H54 (cell line): ENCODE measurements around the gene KRTAP6-2.

Experiments used
- DNase-seq: peaks from one replicate; pipeline ENCODE4 v3.0.0; 2011; ENCODE audit warnings: low spot score, mixed read lengths; ENCODE audit not compliant: insufficient read length
- FAIRE-seq: peaks from 3 replicates; lab custom pipeline; 2011; peaks lifted over from hg19 to GRCh38; lab: Jason Lieb, UNC
- POLR2A ChIP-seq: IDR thresholded peaks from 2 replicates; pipeline ENCODE4 v1.6.1; 2011; ENCODE audit warnings: low read depth, mild to moderate bottlenecking, low read length

Gene KRTAP6-2, protein sequence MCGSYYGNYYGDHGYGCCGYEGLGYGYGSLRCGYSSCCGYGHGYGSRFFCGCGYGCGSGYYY

DNA sequence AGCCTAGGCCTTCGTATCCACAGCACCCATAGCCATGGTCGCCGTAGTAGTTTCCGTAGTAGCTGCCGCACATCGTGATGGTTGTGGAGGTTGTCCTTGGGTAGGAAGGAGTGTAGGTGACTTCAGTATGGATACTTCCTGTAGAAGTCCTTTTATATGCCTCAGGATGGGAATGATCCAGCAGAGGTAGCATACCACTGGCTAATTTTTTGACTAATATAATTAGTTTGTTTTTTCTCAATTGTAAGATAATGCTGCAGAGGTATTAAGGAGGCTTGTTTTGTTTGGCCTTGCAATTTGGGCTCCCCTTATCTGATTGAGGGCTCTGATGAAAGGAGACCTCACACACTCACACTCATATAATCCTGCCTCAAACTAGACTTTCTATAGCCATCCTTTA is at the start of gene KRTAP6-2:
KRTAP6-2 (minus strand) TSS at position 101 of the 400 bp plus-strand sequence; CDS start at position 73, 28 bp downstream.
- no peak for FAIRE-seq
- TF ChIP-seq POLR2A, result no peak
- no peak for DNase-seq

DNA sequence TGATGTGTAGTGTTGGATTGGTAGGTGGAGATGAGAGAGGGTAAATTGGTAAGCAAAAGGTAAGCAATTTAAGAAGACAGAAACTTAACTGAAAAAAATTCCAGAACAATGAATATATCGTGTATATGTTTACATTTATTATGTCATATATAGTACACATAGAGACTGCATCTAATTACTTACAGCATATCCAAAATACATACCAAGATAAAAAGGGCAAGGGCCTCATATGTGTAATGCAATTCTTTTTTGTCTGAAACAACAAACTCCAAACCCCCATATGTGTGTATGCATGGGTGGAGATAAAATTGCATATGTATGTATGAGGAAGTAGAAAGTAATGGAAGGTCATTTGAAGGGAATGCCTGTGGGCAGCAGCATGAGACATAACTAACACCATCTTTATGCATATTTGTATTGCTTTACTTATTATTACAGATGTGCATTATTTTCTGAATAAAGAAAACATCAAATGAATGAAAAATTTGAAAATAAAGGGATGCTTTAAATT is 48.3 kb upstream of the KRTAP6-2 start:
- no peak for FAIRE-seq
- no peak for DNase-seq
- TF ChIP-seq POLR2A, result no peak

DNA sequence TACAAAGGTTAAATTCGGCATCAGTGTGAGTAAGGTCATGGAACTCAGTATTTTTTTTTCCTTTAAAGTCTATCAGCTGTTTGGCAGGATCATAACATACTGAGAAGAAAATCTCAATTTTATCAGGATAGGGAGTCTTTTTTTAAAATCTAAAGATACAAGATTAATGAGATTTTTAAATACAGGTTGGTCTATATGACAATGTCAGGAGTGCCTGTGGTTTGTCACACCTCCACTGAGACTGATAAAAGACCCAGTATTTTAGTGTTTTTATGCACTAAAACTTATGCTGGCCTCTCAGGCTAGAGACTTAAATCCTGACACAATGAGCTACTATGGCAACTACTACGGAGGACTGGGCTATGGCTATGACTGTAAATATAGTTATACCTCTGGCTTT is 43.9 kb upstream of the KRTAP6-2 start, which contains the start of gene KRTAP20-3:
KRTAP20-3 (plus strand) TSS at position 301 of the 400 bp plus-strand sequence.
- TF ChIP-seq POLR2A, result no peak
- FAIRE-seq, result no peak
- no peak for DNase-seq

- DNase-seq, result no peak
Measured at GRCh38 chr21:30638686-30639085, 40.0 kb upstream of the KRTAP6-2 start.

GRCh38 chr21:30634906-30635305 is 36.2 kb upstream of the KRTAP6-2 start, which contains the start of gene KRTAP20-2:
Gene KRTAP20-2, plus strand, starts transcription at chr21:30635206. Its CDS starts 58 bp downstream, at chr21:30635264.
- DNase-seq (no peak), FAIRE-seq (no peak)
- no peak for TF ChIP-seq POLR2A

More at GRCh38 chr21:30638686-30639085, 40.0 kb upstream of the KRTAP6-2 start:
- FAIRE-seq, result no peak
- TF ChIP-seq POLR2A, result no peak

DNA sequence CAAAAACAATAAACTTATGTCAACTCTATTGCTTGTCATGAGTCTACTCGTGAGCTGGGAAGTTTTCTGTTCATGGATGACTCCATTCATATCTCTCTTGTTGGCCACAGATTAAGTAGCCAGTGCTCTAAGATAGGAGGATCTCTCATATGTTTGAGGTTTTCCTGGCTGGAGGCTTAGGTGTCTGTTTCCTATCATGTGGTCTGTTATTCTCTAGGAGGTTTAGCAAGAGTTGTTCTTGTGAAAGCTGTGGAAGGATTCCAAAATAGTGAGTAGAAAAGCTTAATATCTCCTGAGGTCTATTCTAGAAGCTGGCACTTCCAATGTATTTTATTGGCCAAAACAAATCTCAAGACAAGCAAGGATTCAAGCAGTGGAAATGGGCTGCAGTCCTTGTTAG is 30.5 kb upstream of the KRTAP6-2 start:
- no peak for TF ChIP-seq POLR2A
- FAIRE-seq (no peak), DNase-seq (no peak)

GRCh38 chr21:30628109-30628508 is 29.4 kb upstream of the KRTAP6-2 start:
- no peak for FAIRE-seq
- no peak for DNase-seq
- TF ChIP-seq POLR2A, result no peak

GRCh38 chr21:30625449-30626165 is 26.9 kb upstream of the KRTAP6-2 start:
- FAIRE-seq, result no peak
- DNase-seq, result no peak

DNA sequence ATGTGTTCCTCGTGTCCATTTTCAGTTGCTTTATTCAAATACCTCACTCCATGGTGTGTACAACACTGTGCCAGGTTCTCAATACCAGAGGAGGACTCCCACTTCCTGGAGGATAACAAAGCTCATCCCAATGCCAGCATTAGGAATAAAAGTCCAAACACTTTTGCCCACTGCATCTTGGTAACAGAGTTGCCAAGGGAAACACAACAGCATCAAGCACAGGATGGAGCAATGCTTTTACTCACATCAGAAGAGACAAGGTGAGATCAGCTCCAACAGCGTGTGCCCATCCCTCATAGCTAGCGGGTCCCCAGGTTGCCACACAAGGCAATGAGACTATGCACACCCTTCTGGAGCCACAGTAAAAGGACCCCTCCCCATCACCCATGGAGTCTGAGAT is 24.7 kb upstream of the KRTAP6-2 start:
- FAIRE-seq (no peak), DNase-seq (no peak)
- TF ChIP-seq POLR2A, result no peak

More at GRCh38 chr21:30625449-30626165, 26.9 kb upstream of the KRTAP6-2 start:
- TF ChIP-seq POLR2A, result no peak

DNA sequence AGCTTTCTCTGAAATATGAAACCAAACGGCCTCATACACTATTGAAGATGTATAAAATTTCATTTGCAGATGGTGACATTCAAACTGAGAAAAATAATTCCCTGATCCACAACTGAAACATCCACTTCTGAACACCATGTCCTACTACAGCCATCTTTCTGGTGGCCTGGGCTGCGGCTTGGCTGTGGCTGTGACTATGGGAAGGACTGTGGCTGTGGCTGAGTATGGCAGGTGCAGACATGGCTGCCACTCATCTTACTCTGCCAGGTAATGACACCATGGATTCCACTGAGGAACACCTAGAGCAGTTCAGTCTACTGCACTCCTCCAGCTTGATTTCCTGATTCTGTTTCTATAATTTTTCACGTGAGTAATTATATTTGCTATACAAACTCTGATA is 21.8 kb upstream of the KRTAP6-2 start, which contains the start of gene KRTAP20-4:
KRTAP20-4 (plus strand) TSS at position 106 of the 400 bp plus-strand sequence.
- TF ChIP-seq POLR2A, result no peak
- FAIRE-seq (no peak), DNase-seq (no peak)

- DNase-seq (no peak), FAIRE-seq (no peak)
- TF ChIP-seq POLR2A, result no peak
Measured at GRCh38 chr21:30620080-30620479, 21.4 kb upstream of the KRTAP6-2 start.

GRCh38 chr21:30616125-30616524 is 17.4 kb upstream of the KRTAP6-2 start, which contains the start of gene KRTAP20-1:
Gene KRTAP20-1, plus strand, starts transcription at chr21:30616425. Its CDS starts 30 bp downstream, at chr21:30616455.
- no peak for DNase-seq
- no peak for FAIRE-seq
- TF ChIP-seq POLR2A, result no peak

DNA sequence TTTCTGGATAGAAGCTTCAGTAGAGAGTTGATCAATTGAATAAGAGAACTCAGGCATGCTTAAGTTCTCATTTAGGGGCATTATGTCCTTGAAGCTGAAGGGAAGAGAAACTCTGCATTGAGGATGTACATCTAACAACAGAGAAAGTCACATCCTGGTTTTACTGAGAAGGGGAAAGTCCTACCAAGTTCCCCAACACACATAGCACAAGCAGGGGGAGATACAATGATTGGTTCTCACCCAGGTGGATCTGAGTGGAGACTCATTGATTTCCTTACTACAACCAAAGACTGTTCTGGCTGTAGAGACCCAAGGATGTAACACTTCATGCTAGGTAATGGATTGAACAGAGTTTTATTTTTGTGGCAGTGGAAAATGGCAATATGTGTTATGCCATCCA is 16.5 kb upstream of the KRTAP6-2 start:
- FAIRE-seq, result no peak
- no peak for TF ChIP-seq POLR2A

DNA sequence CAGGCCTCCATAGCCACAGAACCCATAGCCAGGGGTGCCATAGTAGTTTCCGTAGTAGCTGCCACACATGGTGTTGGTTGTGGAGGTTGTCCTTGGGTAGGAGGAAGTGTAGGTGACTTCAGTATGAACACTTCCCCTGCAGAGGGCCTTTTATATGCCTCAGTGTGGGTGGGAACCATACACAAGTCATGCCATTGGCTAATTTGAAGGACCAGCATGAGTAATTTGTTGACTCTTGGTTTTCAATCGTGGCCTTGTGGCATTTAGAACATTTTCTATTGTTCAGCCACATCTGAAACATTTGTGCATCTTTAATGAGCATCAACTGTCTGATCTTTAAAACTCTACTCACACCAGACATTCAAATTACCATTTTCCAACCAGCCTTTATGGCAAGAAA is 15.1 kb upstream of the KRTAP6-2 start, which contains the start of gene KRTAP6-1:
KRTAP6-1 (minus strand) TSS at position 95 of the 400 bp plus-strand sequence; CDS start at position 69, 26 bp downstream.
- FAIRE-seq (no peak), DNase-seq (no peak)
- no peak for TF ChIP-seq POLR2A

More for the DNA sequence above, 16.5 kb upstream of the KRTAP6-2 start:
- DNase-seq, result no peak

DNA sequence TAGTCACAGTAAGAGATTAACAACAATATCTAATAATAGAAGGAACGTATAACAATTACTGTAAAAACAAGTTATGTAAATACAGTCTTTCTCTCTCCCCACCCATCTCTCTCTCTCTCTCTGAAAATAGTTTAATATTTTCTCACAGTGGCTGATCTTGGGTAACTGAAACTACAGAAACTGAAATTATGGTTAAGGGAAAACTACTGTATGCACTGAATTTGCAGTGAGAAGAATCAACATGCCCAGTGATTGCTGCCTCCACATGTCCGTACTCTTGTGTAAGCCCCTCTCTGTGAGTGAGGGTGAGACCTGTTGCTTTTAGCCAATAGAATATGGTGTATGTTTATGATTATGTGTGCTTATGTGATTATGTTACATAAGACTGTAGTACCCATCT is 13.4 kb upstream of the KRTAP6-2 start:
- FAIRE-seq (no peak), DNase-seq (no peak)
- TF ChIP-seq POLR2A, result no peak
